ENCODE measurements around the gene SLC25A19. TPM values are rescaled to one million over a fixed set of nuclear protein-coding genes. Genes with fewer than 3 reads are reported as not detected.

SLC25A19 gene
- total and polyA plus RNA-seq, 2 donors (not counting 1 experiment from before 2014, with no cell fraction given) = 5.1 to 9.7 TPM

- TF ChIP-seq CTCF (conservative IDR thresholded peaks at IDR 0.05 in 1 of 2, IDR thresholded peaks at IDR 0.05 in 1 of 2; ENCODE audit: low read depth in 1 of 2, low read length in 2 of 2) (no peak), EZH2 (IDR thresholded peaks at IDR 0.05; ENCODE audit: low read length, missing control alignments) (no peak)
- peak; percentile 48 to 79 for DNase-seq (ENCODE audit: low read depth in 2 of 2)
- no peak overlapping the region for H2AFZ ChIP-seq (ENCODE audit: low read length)
- H3K27me3 ChIP-seq (ENCODE audit: control insufficient read depth, insufficient read depth, low read length) = no peaks in the 10 kb centered on the region
- peak overlapping the region; percentile 34 for H3K27ac ChIP-seq (ENCODE audit: insufficient read depth, low read length)
- H4K20me1 ChIP-seq (ENCODE audit: control insufficient read depth, extremely low read depth, insufficient read depth, low read length) = no peaks in the 10 kb centered on the region
- peaks cover 7% of the 10 kb centered on the region for H3K4me1 ChIP-seq (ENCODE audit: control insufficient read depth, extremely low read depth, insufficient read depth, low read length)
- no peaks in the 10 kb centered on the region for H3K79me2 ChIP-seq (ENCODE audit: control insufficient read depth, insufficient read depth, low read length)
- H3K4me3 ChIP-seq (replicated peaks in 1 of 4; ENCODE audit: control extremely low read depth in 1 of 4, insufficient read depth in 1 of 4, low read depth in 3 of 4, low read length in 4 of 4) = no peak overlapping the region
- peaks cover 4% of the 10 kb centered on the region for H3K36me3 ChIP-seq (ENCODE audit: control insufficient read depth, insufficient read depth, low read length)
- H3K9me3 ChIP-seq (ENCODE audit: control insufficient read depth, insufficient read depth, low read depth, low read length) = no peaks in the 10 kb centered on the region
- H3K9ac ChIP-seq (ENCODE audit: insufficient read depth, low read length) = no peak overlapping the region
- no peak overlapping the region for H3K4me2 ChIP-seq (ENCODE audit: extremely low read depth, insufficient read depth, low read length)
These were observed 11.6 kb downstream of the SLC25A19 start for GRCh38 chr17:75277664-75278071.

GRCh38 chr17:75273977-75274708, 15.1 kb downstream of the SLC25A19 start:
- Histone ChIP-seq H3K79me2 (ENCODE audit: control insufficient read depth, insufficient read depth, low read length) (no peaks in the 10 kb centered on the region), H3K27ac (ENCODE audit: insufficient read depth, low read length) (no peak overlapping the region), H4K20me1 (ENCODE audit: control insufficient read depth, extremely low read depth, insufficient read depth, low read length) (no peaks in the 10 kb centered on the region), H3K36me3 (ENCODE audit: control insufficient read depth, insufficient read depth, low read length) (peaks cover 3% of the 10 kb centered on the region), H3K4me3 (replicated peaks in 1 of 4; ENCODE audit: control extremely low read depth in 1 of 4, insufficient read depth in 1 of 4, low read depth in 3 of 4, low read length in 4 of 4) (no peak overlapping the region), H3K9me3 (ENCODE audit: control insufficient read depth, insufficient read depth, low read depth, low read length) (no peaks in the 10 kb centered on the region), H2AFZ (ENCODE audit: low read length) (no peak overlapping the region), H3K27me3 (ENCODE audit: control insufficient read depth, insufficient read depth, low read length) (no peaks in the 10 kb centered on the region), H3K4me1 (ENCODE audit: control insufficient read depth, extremely low read depth, insufficient read depth, low read length) (peaks cover 15% of the 10 kb centered on the region), H3K9ac (ENCODE audit: insufficient read depth, low read length) (no peak overlapping the region), H3K4me2 (ENCODE audit: extremely low read depth, insufficient read depth, low read length) (no peak overlapping the region)
- DNase-seq (ENCODE audit: low read depth in 2 of 2) = peak; percentile 67 to 88
- TF ChIP-seq EZH2 (IDR thresholded peaks at IDR 0.05; ENCODE audit: low read length, missing control alignments) (no peak), CTCF (conservative IDR thresholded peaks at IDR 0.05 in 1 of 2, IDR thresholded peaks at IDR 0.05 in 1 of 2; ENCODE audit: low read depth in 1 of 2, low read length in 2 of 2) (no peak)

GRCh38 chr17:75272848-75273184, 16.4 kb downstream of the SLC25A19 start:
- no peaks in the 10 kb centered on the region for H4K20me1 ChIP-seq (ENCODE audit: control insufficient read depth, extremely low read depth, insufficient read depth, low read length)
- H3K36me3 ChIP-seq (ENCODE audit: control insufficient read depth, insufficient read depth, low read length) = peaks cover 3% of the 10 kb centered on the region
- DNase-seq (ENCODE audit: low read depth in 2 of 2) = no peak
- TF ChIP-seq EZH2 (IDR thresholded peaks at IDR 0.05; ENCODE audit: low read length, missing control alignments) = no peak
- TF ChIP-seq CTCF (conservative IDR thresholded peaks at IDR 0.05 in 1 of 2, IDR thresholded peaks at IDR 0.05 in 1 of 2; ENCODE audit: low read depth in 1 of 2, low read length in 2 of 2) = no peak
- no peak overlapping the region for H3K27ac ChIP-seq (ENCODE audit: insufficient read depth, low read length)
- no peak overlapping the region for H3K9ac ChIP-seq (ENCODE audit: insufficient read depth, low read length)
- H2AFZ ChIP-seq (ENCODE audit: low read length) = no peak overlapping the region
- H3K4me3 ChIP-seq (replicated peaks in 1 of 4; ENCODE audit: control extremely low read depth in 1 of 4, insufficient read depth in 1 of 4, low read depth in 3 of 4, low read length in 4 of 4) = no peak overlapping the region
- no peaks in the 10 kb centered on the region for H3K27me3 ChIP-seq (ENCODE audit: control insufficient read depth, insufficient read depth, low read length)
- H3K9me3 ChIP-seq (ENCODE audit: control insufficient read depth, insufficient read depth, low read depth, low read length) = no peaks in the 10 kb centered on the region
- no peak overlapping the region for H3K4me2 ChIP-seq (ENCODE audit: extremely low read depth, insufficient read depth, low read length)
- H3K79me2 ChIP-seq (ENCODE audit: control insufficient read depth, insufficient read depth, low read length) = no peaks in the 10 kb centered on the region
- peaks cover 15% of the 10 kb centered on the region for H3K4me1 ChIP-seq (ENCODE audit: control insufficient read depth, extremely low read depth, insufficient read depth, low read length)

All from fibroblast of lung (primary cell).